ENCODE results near the gene YAP1.
A peak's percentile ranks its signal among the peaks of the same experiment; 100 is the strongest.

DNA sequence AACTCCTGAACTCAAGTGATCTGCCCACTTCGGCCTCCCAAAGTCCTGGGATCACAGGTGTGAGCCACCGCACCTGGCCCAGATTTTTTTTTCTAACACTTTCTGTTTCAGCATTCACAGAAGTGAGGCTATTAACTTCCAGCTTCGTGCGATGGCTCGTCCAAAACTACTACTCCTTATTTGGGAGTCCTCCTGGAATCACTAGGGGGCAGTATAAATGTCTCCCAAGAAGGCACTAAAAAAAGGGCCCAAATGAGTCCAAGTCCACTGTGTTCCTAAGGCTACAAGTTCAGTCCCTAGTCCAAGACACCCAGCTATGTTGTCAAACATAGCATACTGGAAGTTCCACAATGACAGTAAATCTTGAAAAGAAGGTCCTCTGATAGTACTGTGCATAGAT lies 143.8 kb downstream of the YAP1 start:
- TF ChIP-seq CTCF (conservative IDR thresholded peaks at IDR 0.05): peak; percentile 60
- no peak for TF ChIP-seq ZFX (IDR thresholded peaks at IDR 0.05)

Measured in C4-2B (cell line).